ENCODE data around the gene RBMS3. TPM values are rescaled to one million over a fixed set of nuclear protein-coding genes. Genes with fewer than 3 reads are reported as not detected.
A peak's percentile ranks its signal among the peaks of the same experiment; 100 is the strongest.

RBMS3 gene
- total and polyA plus RNA-seq, 2 of the 8 experiments (the other 6 are each of a cell fraction or from before 2014, with no cell fraction given), result 3.7 to 6.9 TPM

GRCh38 chr3:29868543-29869101 is 587.8 kb downstream of the RBMS3 start:
- no peak for DNase-seq (ENCODE audit: low read depth in 1 of 2, low spot score in 2 of 2)
- Histone ChIP-seq H2BK5ac (ENCODE audit: low read depth, low read length) (no peak overlapping the region), H2AFZ (ENCODE audit: low read length) (no peak overlapping the region), H3K36me3 (ENCODE audit: control insufficient read depth in 2 of 4, insufficient read depth in 4 of 4, low read length in 3 of 4) (no peaks in the 10 kb centered on the region), H3K4me1 (replicated peaks in 1 of 4; ENCODE audit: control insufficient read depth in 3 of 4, insufficient read depth in 4 of 4, low read length in 3 of 4) (peaks cover 0 to 7% (median 4%) of the 10 kb centered on the region in 4 experiments; a peak in 4 of 7 replicates), H3K56ac (replicated peaks; ENCODE audit: insufficient read length, low read depth, low read length) (no peak overlapping the region), H2BK12ac (ENCODE audit: low read depth, low read length) (no peak overlapping the region), H2BK15ac (ENCODE audit: low read length) (no peak overlapping the region), H3K27me3 (replicated peaks in 1 of 4; ENCODE audit: control insufficient read depth in 3 of 4, extremely low read depth in 1 of 4, insufficient read depth in 3 of 4, low read length in 3 of 4) (no peaks in the 10 kb centered on the region), H3K23ac (ENCODE audit: insufficient read length) (no peak overlapping the region), H3K79me1 (ENCODE audit: low read depth, low read length) (no peaks in the 10 kb centered on the region), H3K14ac (ENCODE audit: insufficient read length) (no peak overlapping the region), H4K20me1 (replicated peaks in 1 of 2; ENCODE audit: control insufficient read depth in 1 of 2, insufficient read depth in 2 of 2, low read length in 2 of 2) (no peaks in the 10 kb centered on the region), H4K5ac (ENCODE audit: insufficient read length, low read depth, low read length) (no peak overlapping the region), H3K4me3 (ENCODE audit: extremely low read depth in 1 of 4, insufficient read depth in 2 of 4, low read depth in 3 of 4, low read length in 4 of 4) (no peak overlapping the region), H3K18ac (ENCODE audit: extremely low read depth, low read length) (no peak overlapping the region), H3K79me2 (ENCODE audit: control insufficient read depth in 1 of 2, insufficient read depth in 2 of 2, low read length in 2 of 2) (no peaks in the 10 kb centered on the region), H4K91ac (replicated peaks; ENCODE audit: insufficient read length, low read length) (no peak overlapping the region), H2BK20ac (ENCODE audit: low read length) (no peak overlapping the region), H3K4ac (replicated peaks; ENCODE audit: insufficient read length, low read depth, low read length) (no peak overlapping the region), H2AK5ac (ENCODE audit: low read depth, low read length) (no peak overlapping the region), H3K27ac (ENCODE audit: low read depth, low read length) (no peak overlapping the region), H3K9ac (replicated peaks in 1 of 4; ENCODE audit: extremely low read depth in 1 of 4, low read depth in 3 of 4, low read length in 3 of 4) (no peak overlapping the region), H3K9me3 (ENCODE audit: insufficient read depth in 2 of 2, low read depth in 1 of 2, low read length in 1 of 2) (no peaks in the 10 kb centered on the region), H4K8ac (ENCODE audit: extremely low read depth, insufficient read depth, low read length) (no peak overlapping the region), H3K23me2 (ENCODE audit: low read depth, low read length) (peaks cover 3% of the 10 kb centered on the region; the same call in 1 of the 2 replicates), H2BK120ac (replicated peaks; ENCODE audit: low read depth, low read length) (no peak overlapping the region), H3K4me2 (ENCODE audit: insufficient read depth in 1 of 2, low read depth in 2 of 2, low read length in 2 of 2) (peak overlapping the region in 1 of 2 experiments; percentile 22; a peak in 1 of 4 replicates)
- ChIA-PET CTCF (ENCODE audit: partially characterized antibody) (interaction anchor here (2.1 kb wide), 1 partner anchor 18 kb away, joined by 10 read pairs; no protein-coding TSS in a partner anchor), POLR2A (ENCODE audit: partially characterized antibody) (no interaction called here)
- TF ChIP-seq ATF3 (IDR thresholded peaks at IDR 0.05; ENCODE audit: insufficient read depth, low read depth, low read length), result no peak
- no peak for TF ChIP-seq TEAD4 (IDR thresholded peaks at IDR 0.05; ENCODE audit: low read depth, low read length)
- no peak for TF ChIP-seq BCL11A (IDR thresholded peaks at IDR 0.05; ENCODE audit: low read depth in 2 of 2, low read length in 2 of 2)
- no peak for TF ChIP-seq TAF1 (IDR thresholded peaks at IDR 0.05; ENCODE audit: low read depth, low read length)
- TF ChIP-seq CBX8 (IDR thresholded peaks at IDR 0.05; ENCODE audit: borderline replicate concordance, low read depth, low read length), result no peak
- no peak for FAIRE-seq
- 75% methylated on average over 6 of the region's 6 CpGs; no CpG with 5 or more reads in 1 of the 2 experiments for WGBS, 2 experiments (ENCODE audit: extremely low coverage in 1 of 2, insufficient coverage in 1 of 2, insufficient read length in 1 of 2, insufficient replicate concordance in 2 of 2, low coverage in 1 of 2, low lambda C conversion rate in 2 of 2, missing lambda C conversion rate in 1 of 2)
